Muscle layer of duodenum (tissue), 2 donors: ENCODE results near the gene WDFY2.
"Not testable (repeated sequence)": the region's sequence is repeated elsewhere in the genome, so short reads cannot be mapped to it uniquely, and the experiment has no call there.

Experiments
- H3K27ac ChIP-seq: one replicate; pipeline ENCODE4 v1.7.0; 2013; ENCODE audit warnings: mild to moderate bottlenecking, low read length
- H3K27me3 ChIP-seq: one replicate; pipeline ENCODE4 v1.7.0; 2013; ENCODE audit warnings: low read depth, mild to moderate bottlenecking, control low read depth, low read length
- H3K36me3 ChIP-seq, 2 donors: one replicate each; pipeline ENCODE4 v1.7.0; 2013; ENCODE audit warnings: low read length in 2 of 2, control low read depth in 1 of 2, mild to moderate bottlenecking in 1 of 2; ENCODE audit not compliant: insufficient read depth in 2 of 2, control insufficient read depth in 1 of 2
- H3K4me1 ChIP-seq, 2 donors: one replicate each; pipeline ENCODE4 v1.7.0; 2013; ENCODE audit warnings: low read length in 2 of 2, mild to moderate bottlenecking in 2 of 2, control low read depth in 1 of 2, moderate library complexity in 1 of 2; ENCODE audit not compliant: insufficient read depth in 2 of 2, control insufficient read depth in 1 of 2
- H3K4me3 ChIP-seq, 2 donors: one replicate each; pipeline ENCODE4 v1.7.0; 2013; ENCODE audit warnings: low read length in 2 of 2, low read depth in 1 of 2, mild to moderate bottlenecking in 1 of 2
- H3K9me3 ChIP-seq, 2 donors: one replicate each; pipeline ENCODE4 v1.7.0; 2013; ENCODE audit warnings: low read length in 2 of 2, control low read depth in 1 of 2, mild to moderate bottlenecking in 1 of 2; ENCODE audit not compliant: control insufficient read depth in 1 of 2
- donor health status: healthy.

The WDFY2 gene, protein sequence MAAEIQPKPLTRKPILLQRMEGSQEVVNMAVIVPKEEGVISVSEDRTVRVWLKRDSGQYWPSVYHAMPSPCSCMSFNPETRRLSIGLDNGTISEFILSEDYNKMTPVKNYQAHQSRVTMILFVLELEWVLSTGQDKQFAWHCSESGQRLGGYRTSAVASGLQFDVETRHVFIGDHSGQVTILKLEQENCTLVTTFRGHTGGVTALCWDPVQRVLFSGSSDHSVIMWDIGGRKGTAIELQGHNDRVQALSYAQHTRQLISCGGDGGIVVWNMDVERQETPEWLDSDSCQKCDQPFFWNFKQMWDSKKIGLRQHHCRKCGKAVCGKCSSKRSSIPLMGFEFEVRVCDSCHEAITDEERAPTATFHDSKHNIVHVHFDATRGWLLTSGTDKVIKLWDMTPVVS

GRCh38 chr13:51583875-51584730, at the start of gene WDFY2:
TSS of gene WDFY2 (plus strand) at chr13:51584462. CDS start at chr13:51584688, 226 bp downstream.
- Histone ChIP-seq H3K4me3 (peak within 1 kb of the TSS; percentile 74 to 99), H3K27ac (peak within 1 kb of the TSS; percentile 69), H3K27me3 (no peaks in the 10 kb centered on the region), H3K9me3 (no peaks in the 10 kb centered on the region), H3K36me3 (peaks cover 0 to 4% of the 10 kb centered on the region in 2 donors), H3K4me1 (peaks cover 4 to 19% of the 10 kb centered on the region in 2 donors)

DNA sequence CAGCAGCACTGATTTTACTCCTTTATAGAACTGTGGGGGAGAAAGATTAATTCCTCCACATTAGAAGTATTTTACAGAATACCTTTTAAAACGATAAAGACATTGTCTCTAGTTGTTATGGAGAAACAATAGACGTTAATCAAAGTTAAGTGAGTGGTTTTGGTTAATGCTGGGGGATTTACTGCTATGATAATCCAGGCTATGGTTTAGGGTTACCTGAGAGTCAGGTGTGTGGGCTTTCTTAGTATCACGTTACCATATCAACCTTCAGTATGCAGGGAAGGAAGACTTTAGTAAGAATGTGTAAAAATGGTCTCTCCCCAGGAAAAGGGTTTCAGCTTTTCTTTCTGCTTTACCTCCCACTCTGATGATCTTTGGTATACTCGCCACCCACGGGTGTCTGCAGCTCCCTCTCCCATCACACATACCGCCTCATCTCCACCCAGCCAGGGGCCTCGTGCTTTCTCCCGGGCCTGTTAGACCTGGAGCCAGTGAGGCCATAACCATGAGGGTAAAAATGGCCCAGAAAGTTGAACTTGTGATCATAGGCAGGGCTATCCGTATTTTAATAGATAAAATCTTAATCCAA, 45.6 kb upstream of the WDFY2 start:
- H3K36me3 ChIP-seq: no peaks in the 10 kb centered on the region
- H3K4me3 ChIP-seq: no peak overlapping the region
- H3K4me1 ChIP-seq: peaks cover 0 to 18% of the 10 kb centered on the region in 2 donors
- no peak overlapping the region for H3K27ac ChIP-seq
- no peaks in the 10 kb centered on the region for H3K27me3 ChIP-seq
- no peaks in the 10 kb centered on the region for H3K9me3 ChIP-seq

GRCh38 chr13:51539887-51540286, 44.4 kb upstream of the WDFY2 start:
- no peaks in the 10 kb centered on the region for H3K27me3 ChIP-seq
- H3K4me1 ChIP-seq: peaks cover 0 to 18% of the 10 kb centered on the region in 2 donors
- no peaks in the 10 kb centered on the region for H3K9me3 ChIP-seq
- no peak overlapping the region for H3K27ac ChIP-seq
- H3K4me3 ChIP-seq: no peak overlapping the region
- H3K36me3 ChIP-seq: no peaks in the 10 kb centered on the region

GRCh38 chr13:51541037-51541436, 43.2 kb upstream of the WDFY2 start:
- peaks cover 0 to 18% of the 10 kb centered on the region in 2 donors for H3K4me1 ChIP-seq
- no peaks in the 10 kb centered on the region for H3K36me3 ChIP-seq
- no peaks in the 10 kb centered on the region for H3K9me3 ChIP-seq
- peak overlapping the region; percentile 23 for H3K27ac ChIP-seq
- H3K27me3 ChIP-seq: no peaks in the 10 kb centered on the region
- no peak overlapping the region for H3K4me3 ChIP-seq

DNA sequence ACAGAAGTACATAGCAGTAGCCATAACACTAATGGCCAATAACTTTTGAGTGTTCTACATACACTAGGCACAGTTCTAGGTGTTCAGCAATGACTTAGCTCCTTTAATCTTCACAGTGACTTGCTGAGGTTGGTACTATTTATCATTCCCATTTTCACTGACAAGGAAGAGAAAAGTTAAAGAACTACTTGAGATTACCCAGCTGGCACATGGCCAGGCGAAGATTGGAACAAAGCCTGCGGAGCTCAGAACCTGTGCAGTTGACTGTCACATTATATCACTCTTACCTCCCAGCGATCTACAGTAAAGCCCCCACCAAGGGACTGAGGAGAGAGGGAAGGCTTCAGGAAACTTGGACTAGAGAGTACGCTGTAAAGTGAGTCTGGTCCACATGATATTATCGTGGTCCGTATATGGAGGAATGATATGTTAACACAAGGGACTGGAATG, 42.4 kb upstream of the WDFY2 start:
- Histone ChIP-seq H3K4me3 (peak overlapping the region in 1 of 2 donors; percentile 14), H3K36me3 (no peaks in the 10 kb centered on the region), H3K9me3 (no peaks in the 10 kb centered on the region), H3K27me3 (no peaks in the 10 kb centered on the region), H3K27ac (no peak overlapping the region), H3K4me1 (peaks cover 0 to 18% of the 10 kb centered on the region in 2 donors)

GRCh38 chr13:51542346-51543242, 41.7 kb upstream of the WDFY2 start:
- Histone ChIP-seq H3K4me1 (peaks cover 0 to 18% of the 10 kb centered on the region in 2 donors), H3K36me3 (no peaks in the 10 kb centered on the region), H3K9me3 (no peaks in the 10 kb centered on the region), H3K27me3 (no peaks in the 10 kb centered on the region), H3K4me3 (peak overlapping the region; percentile 13 to 14), H3K27ac (no peak overlapping the region)

- H3K27ac ChIP-seq, H3K4me3 ChIP-seq, H3K27me3 ChIP-seq, H3K9me3 ChIP-seq, H3K36me3 ChIP-seq: not testable (repeated sequence)
- H3K4me1 ChIP-seq: peaks cover 0 to 18% of the 10 kb centered on the region in 2 donors
Observed at GRCh38 chr13:51545446-51545845, 38.8 kb upstream of the WDFY2 start.

DNA sequence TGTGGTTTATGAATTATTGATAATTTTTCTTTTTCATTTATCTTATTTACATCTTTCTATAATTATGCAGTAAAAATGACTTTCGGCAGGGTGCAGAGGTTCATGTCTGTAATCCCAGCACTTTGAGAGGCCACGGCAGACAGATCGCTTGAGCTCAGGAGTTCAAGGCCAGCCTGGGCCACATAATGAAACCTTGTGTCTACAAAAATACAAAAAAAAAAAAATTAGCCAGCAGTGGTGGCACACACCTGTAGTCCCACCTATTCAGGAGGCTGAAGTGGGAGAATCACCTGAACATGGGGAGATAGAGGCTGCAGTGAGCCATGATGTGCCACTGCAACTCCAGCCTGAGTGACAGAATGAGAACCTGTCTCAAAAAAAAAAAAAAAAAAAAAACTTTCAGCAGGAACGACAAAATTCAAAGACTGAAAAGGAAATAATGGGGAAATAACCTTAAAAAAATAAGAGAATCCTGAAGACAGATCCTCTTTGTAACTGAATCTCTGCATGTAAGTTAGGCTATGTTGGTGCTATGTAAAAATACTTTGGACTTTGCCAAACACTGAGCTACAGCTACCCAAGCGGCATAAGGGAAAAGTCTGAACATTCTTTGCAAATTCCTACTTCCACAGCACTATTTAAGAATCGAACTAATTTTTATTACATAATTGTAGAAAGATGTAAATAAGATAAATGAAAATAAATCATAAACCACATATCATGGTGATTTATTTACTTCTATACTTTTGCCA, 36.7 kb upstream of the WDFY2 start:
- peaks cover 0 to 6% of the 10 kb centered on the region in 2 donors for H3K4me1 ChIP-seq
- no peaks in the 10 kb centered on the region for H3K27me3 ChIP-seq
- no peak overlapping the region for H3K4me3 ChIP-seq
- no peak overlapping the region for H3K27ac ChIP-seq
- H3K9me3 ChIP-seq: no peaks in the 10 kb centered on the region
- no peaks in the 10 kb centered on the region for H3K36me3 ChIP-seq

GRCh38 chr13:51549050-51549449, 35.2 kb upstream of the WDFY2 start:
- H3K27ac ChIP-seq: no peak overlapping the region
- no peak overlapping the region for H3K4me3 ChIP-seq
- H3K36me3 ChIP-seq: no peaks in the 10 kb centered on the region
- no peaks in the 10 kb centered on the region for H3K27me3 ChIP-seq
- no peaks in the 10 kb centered on the region for H3K4me1 ChIP-seq
- H3K9me3 ChIP-seq: no peaks in the 10 kb centered on the region

DNA sequence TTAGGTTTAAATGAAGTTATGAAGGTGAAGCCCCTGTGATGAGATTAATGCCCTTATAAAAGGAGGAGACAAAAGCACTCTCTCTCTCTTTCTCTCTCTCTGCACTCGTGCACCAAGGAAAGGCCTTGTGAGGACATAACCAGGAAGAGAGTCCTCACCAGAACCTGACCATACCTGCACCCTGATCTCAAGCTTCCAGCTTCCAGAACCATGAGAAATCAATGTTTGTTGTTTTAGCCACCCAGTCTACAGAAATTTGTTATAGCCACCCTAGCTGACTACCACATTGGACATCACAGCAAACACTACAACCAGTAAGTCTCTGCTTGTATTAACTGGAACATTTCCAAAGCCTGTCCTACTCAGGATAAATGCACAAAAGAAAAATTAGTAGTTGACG, 34.7 kb upstream of the WDFY2 start:
- Histone ChIP-seq H3K36me3 (no peaks in the 10 kb centered on the region), H3K4me1 (no peaks in the 10 kb centered on the region), H3K27me3 (no peaks in the 10 kb centered on the region), H3K4me3 (no peak overlapping the region), H3K27ac (no peak overlapping the region), H3K9me3 (no peaks in the 10 kb centered on the region)
